Measurements from ENCODE around the gene PCDHGB2. TPM values are rescaled to one million over a fixed set of nuclear protein-coding genes. Genes with fewer than 3 reads are reported as not detected.

Gene PCDHGB2
- polyA plus RNA-seq, 3 donors = 0.01 TPM; not detected in 2

DNA sequence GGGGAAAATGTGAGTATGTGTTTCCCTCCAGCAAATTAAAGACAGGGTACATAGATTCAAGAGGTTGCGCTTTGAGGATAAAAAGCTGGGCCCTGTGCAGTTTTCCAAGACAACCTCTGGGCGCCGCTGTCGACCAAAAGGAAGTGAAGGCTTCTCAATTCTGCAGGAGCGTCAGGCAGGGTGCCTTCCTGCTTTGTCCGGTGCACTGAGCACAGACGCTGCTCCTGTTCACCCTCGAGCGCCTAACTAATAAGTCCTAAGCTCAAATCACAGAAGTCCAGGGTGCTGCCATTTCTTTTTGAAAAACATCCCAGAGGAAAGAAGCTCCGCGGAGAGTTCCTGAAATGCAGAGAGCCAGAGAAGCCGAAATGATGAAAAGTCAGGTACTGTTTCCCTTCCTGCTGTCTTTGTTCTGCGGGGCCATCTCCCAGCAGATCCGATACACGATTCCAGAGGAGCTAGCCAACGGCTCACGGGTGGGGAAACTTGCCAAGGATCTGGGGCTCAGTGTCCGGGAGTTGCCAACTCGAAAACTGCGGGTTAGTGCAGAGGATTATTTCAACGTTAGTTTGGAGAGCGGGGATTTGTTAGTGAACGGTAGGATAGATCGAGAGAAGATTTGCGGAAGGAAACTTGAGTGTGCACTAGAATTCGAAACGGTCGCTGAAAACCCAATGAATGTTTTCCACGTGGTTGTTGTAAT is 9.7 kb upstream of the PCDHGB2 start, which contains the start of gene PCDHGB1:
PCDHGB1 (plus strand) TSS at position 183 of the 703 bp plus-strand sequence; CDS start at position 345, 162 bp downstream.
- no peaks in the 10 kb centered on the region for H3K36me3 ChIP-seq (replicated peaks in 1 of 2; ENCODE audit: control insufficient read depth in 1 of 2, insufficient read depth in 2 of 2, low read length in 2 of 2)
- H3K27me3 Mint-ChIP-seq (ENCODE audit: low read depth in 3 of 3) = peaks cover 32 to 58% (median 51%) of the 10 kb centered on the region in 3 donors
- H3K79me2 ChIP-seq (ENCODE audit: insufficient read depth, low read length) = no peaks in the 10 kb centered on the region
- peaks cover 22 to 60% of the 10 kb centered on the region in 2 donors for H3K27me3 ChIP-seq (ENCODE audit: control insufficient read depth in 2 of 2, insufficient read depth in 2 of 2, low read length in 2 of 2)
- H3K4me1 Mint-ChIP-seq = no peaks in the 10 kb centered on the region
- peak within 1 kb of the TSS in 1 of 2 donors; percentile 71 for H3K4me3 Mint-ChIP-seq
- no peaks in the 10 kb centered on the region for H4K20me1 ChIP-seq (ENCODE audit: insufficient read depth, low read length)
- no peak within 1 kb of the TSS for H3K9ac ChIP-seq (ENCODE audit: insufficient read depth, low read length, poor library complexity, severe bottlenecking)
- no peaks in the 10 kb centered on the region for H3K4me1 ChIP-seq (ENCODE audit: control insufficient read depth in 1 of 2, insufficient read depth in 2 of 2, low read length in 2 of 2)
- TF ChIP-seq, protein P1, sequence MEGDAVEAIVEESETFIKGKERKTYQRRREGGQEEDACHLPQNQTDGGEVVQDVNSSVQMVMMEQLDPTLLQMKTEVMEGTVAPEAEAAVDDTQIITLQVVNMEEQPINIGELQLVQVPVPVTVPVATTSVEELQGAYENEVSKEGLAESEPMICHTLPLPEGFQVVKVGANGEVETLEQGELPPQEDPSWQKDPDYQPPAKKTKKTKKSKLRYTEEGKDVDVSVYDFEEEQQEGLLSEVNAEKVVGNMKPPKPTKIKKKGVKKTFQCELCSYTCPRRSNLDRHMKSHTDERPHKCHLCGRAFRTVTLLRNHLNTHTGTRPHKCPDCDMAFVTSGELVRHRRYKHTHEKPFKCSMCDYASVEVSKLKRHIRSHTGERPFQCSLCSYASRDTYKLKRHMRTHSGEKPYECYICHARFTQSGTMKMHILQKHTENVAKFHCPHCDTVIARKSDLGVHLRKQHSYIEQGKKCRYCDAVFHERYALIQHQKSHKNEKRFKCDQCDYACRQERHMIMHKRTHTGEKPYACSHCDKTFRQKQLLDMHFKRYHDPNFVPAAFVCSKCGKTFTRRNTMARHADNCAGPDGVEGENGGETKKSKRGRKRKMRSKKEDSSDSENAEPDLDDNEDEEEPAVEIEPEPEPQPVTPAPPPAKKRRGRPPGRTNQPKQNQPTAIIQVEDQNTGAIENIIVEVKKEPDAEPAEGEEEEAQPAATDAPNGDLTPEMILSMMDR (IDR thresholded peaks at IDR 0.05) = peak; percentile 16
- H3K9me3 Mint-ChIP-seq = peaks cover 37 to 76% (median 67%) of the 10 kb centered on the region in 7 donors
- H3K4me2 ChIP-seq (replicated peaks; ENCODE audit: extremely low read depth, low read length, poor library complexity, severe bottlenecking) = no peak within 1 kb of the TSS
- 22% methylated on average over 28 of the region's 29 CpGs for WGBS (ENCODE audit: insufficient coverage)
- peaks cover 45 to 80% of the 10 kb centered on the region in 2 donors for H3K9me3 ChIP-seq (replicated peaks in 1 of 2; ENCODE audit: control insufficient read depth in 1 of 2, insufficient read depth in 1 of 2, low read length in 2 of 2)
- DNase-seq = no peak
- peaks cover 9 to 11% of the 10 kb centered on the region in 2 donors for H3K36me3 Mint-ChIP-seq
- H2AFZ ChIP-seq (ENCODE audit: insufficient read depth, low read depth, low read length, poor library complexity, severe bottlenecking) = no peak within 1 kb of the TSS
- H3K4me3 ChIP-seq (replicated peaks in 1 of 3; ENCODE audit: low read depth in 2 of 3, low read length in 3 of 3) = no peak within 1 kb of the TSS
- no peak within 1 kb of the TSS for H3K27ac Mint-ChIP-seq
- H3K27ac ChIP-seq (ENCODE audit: low read depth in 1 of 2, low read length in 2 of 2) = no peak within 1 kb of the TSS
- intact Hi-C loops (cut with micrococcal nuclease) = no loop called here

DNA sequence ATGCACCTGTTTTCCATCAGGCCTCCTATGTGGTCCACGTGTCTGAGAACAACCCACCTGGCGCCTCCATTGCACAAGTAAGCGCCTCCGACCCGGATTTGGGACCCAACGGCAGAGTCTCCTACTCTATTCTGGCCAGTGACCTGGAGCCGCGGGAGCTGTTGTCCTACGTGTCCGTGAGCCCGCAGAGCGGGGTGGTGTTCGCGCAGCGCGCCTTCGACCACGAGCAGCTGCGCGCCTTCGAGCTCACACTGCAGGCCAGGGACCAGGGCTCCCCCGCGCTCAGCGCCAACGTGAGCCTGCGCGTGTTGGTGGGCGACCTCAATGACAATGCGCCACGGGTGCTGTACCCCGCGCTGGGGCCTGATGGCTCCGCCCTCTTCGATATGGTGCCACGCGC is 8.2 kb upstream of the PCDHGB2 start:
- no peak overlapping the region for H3K9ac ChIP-seq (ENCODE audit: insufficient read depth, low read length, poor library complexity, severe bottlenecking)
- peaks cover 29 to 58% (median 53%) of the 10 kb centered on the region in 3 donors for H3K27me3 Mint-ChIP-seq (ENCODE audit: low read depth in 3 of 3)
- H3K9me3 Mint-ChIP-seq = peaks cover 38 to 81% (median 66%) of the 10 kb centered on the region in 7 donors
- peak overlapping the region in 1 of 2 donors; percentile 31 for H3K4me3 Mint-ChIP-seq
- H3K4me3 ChIP-seq (replicated peaks in 1 of 3; ENCODE audit: low read depth in 2 of 3, low read length in 3 of 3) = no peak overlapping the region
- H3K36me3 ChIP-seq (replicated peaks in 1 of 2; ENCODE audit: control insufficient read depth in 1 of 2, insufficient read depth in 2 of 2, low read length in 2 of 2) = no peaks in the 10 kb centered on the region
- H3K27me3 ChIP-seq (ENCODE audit: control insufficient read depth in 2 of 2, insufficient read depth in 2 of 2, low read length in 2 of 2) = peaks cover 21 to 67% of the 10 kb centered on the region in 2 donors
- intact Hi-C loops (cut with micrococcal nuclease) = no loop called here
- no peaks in the 10 kb centered on the region for H3K79me2 ChIP-seq (ENCODE audit: insufficient read depth, low read length)
- H3K27ac Mint-ChIP-seq = no peak overlapping the region
- DNase-seq = no peak
- 35% methylated on average over 21 of the region's 36 CpGs for WGBS (ENCODE audit: insufficient coverage)
- peaks cover 5 to 6% of the 10 kb centered on the region in 2 donors for H3K36me3 Mint-ChIP-seq
- no peaks in the 10 kb centered on the region for H4K20me1 ChIP-seq (ENCODE audit: insufficient read depth, low read length)
- H3K4me1 Mint-ChIP-seq = no peaks in the 10 kb centered on the region
- TF ChIP-seq, protein P1 (IDR thresholded peaks at IDR 0.05) = no peak
- H3K4me1 ChIP-seq (ENCODE audit: control insufficient read depth in 1 of 2, insufficient read depth in 2 of 2, low read length in 2 of 2) = no peaks in the 10 kb centered on the region
- H3K9me3 ChIP-seq (replicated peaks in 1 of 2; ENCODE audit: control insufficient read depth in 1 of 2, insufficient read depth in 1 of 2, low read length in 2 of 2) = peaks cover 51 to 81% of the 10 kb centered on the region in 2 donors
- no peak overlapping the region for H3K27ac ChIP-seq (ENCODE audit: low read depth in 1 of 2, low read length in 2 of 2)
- no peak overlapping the region for H2AFZ ChIP-seq (ENCODE audit: insufficient read depth, low read depth, low read length, poor library complexity, severe bottlenecking)
- H3K4me2 ChIP-seq (replicated peaks; ENCODE audit: extremely low read depth, low read length, poor library complexity, severe bottlenecking) = no peak overlapping the region
